NB4 (cell line): ENCODE data around the gene KIF22.

Experiments used
- CTCF ChIP-seq: IDR thresholded peaks from one replicate; pipeline ENCODE4 v1.5.1; 2012; ENCODE audit warnings: low read depth, low read length
- MAX ChIP-seq: IDR thresholded peaks from 2 replicates; pipeline ENCODE4 v1.6.1; 2011; ENCODE audit warnings: low read depth, low read length
- MYC ChIP-seq: IDR thresholded peaks from 2 replicates; pipeline ENCODE4 v1.6.1; 2011; ENCODE audit warnings: low read depth, low read length
- POLR2A ChIP-seq: IDR thresholded peaks from 2 replicates; pipeline ENCODE4 v1.6.1; 2011; ENCODE audit warnings: mild to moderate bottlenecking; ENCODE audit not compliant: insufficient read length; ENCODE audit errors: extremely low read depth

GRCh38 chr16:29850998-29851397 is 60.4 kb downstream of the KIF22 start:
- TF ChIP-seq CTCF (no peak), POLR2A (no peak), MAX (no peak), MYC (no peak)
